Smooth muscle cell (in vitro differentiated cells): ENCODE data around the gene SPINT3. TPM values are rescaled to one million over a fixed set of nuclear protein-coding genes. Genes with fewer than 3 reads are reported as not detected.

Experiments
- DNase-seq: peaks from one replicate; lab custom pipeline; 2025; ENCODE audit not compliant: unreplicated experiment; lab: John Stamatoyannopoulos, UW
- H2AFZ ChIP-seq: fragments of 200-600 bp; sonication (generic); 2 replicates; pipeline ENCODE4 v1.6.0; 2016; ENCODE audit warnings: antibody characterized with exemption, low read depth, mild to moderate bottlenecking
- H3F3A ChIP-seq: fragments of 200-600 bp; sonication (generic); 2 replicates; pipeline ENCODE4 v1.6.0; 2017; ENCODE audit warnings: antibody characterized with exemption, low read depth
- H3K27ac ChIP-seq: fragments of 200-600 bp; sonication (generic); 2 replicates; pipeline ENCODE4 v1.5.1; 2016; ENCODE audit warnings: low read depth, mild to moderate bottlenecking
- H3K27me3 ChIP-seq: fragments of 200-600 bp; sonication (generic); 2 replicates; pipeline ENCODE4 v1.6.1; 2016; ENCODE audit warnings: low read depth, mild to moderate bottlenecking
- H3K36me3 ChIP-seq: fragments of 200-600 bp; sonication (generic); 2 replicates; pipeline ENCODE4 v1.5.1; 2016; ENCODE audit warnings: low read depth
- H3K4me1 ChIP-seq: fragments of 200-600 bp; sonication (generic); 2 replicates; pipeline ENCODE4 v1.5.1; 2016; ENCODE audit warnings: low read depth
- H3K4me2 ChIP-seq: fragments of 200-600 bp; sonication (generic); 2 replicates; pipeline ENCODE4 v1.6.0; 2016; ENCODE audit warnings: mild to moderate bottlenecking
- H3K4me3 ChIP-seq: fragments of 200-600 bp; sonication (generic); 2 replicates; pipeline ENCODE4 v1.5.1; 2016; ENCODE audit warnings: mild to moderate bottlenecking
- H3K79me2 ChIP-seq: fragments of 200-600 bp; sonication (generic); 2 replicates; pipeline ENCODE4 v1.6.0; 2016; ENCODE audit warnings: low read depth, mild to moderate bottlenecking
- H3K9ac ChIP-seq: fragments of 200-600 bp; sonication (generic); 2 replicates; pipeline ENCODE4 v1.6.0; 2016; ENCODE audit warnings: low read depth
- H3K9me3 ChIP-seq: fragments of 200-600 bp; sonication (generic); replicated peaks from 2 replicates; pipeline ENCODE4 v1.5.1; 2016; ENCODE audit warnings: low read depth
- H4K20me1 ChIP-seq: fragments of 200-600 bp; sonication (generic); 2 replicates; pipeline ENCODE4 v1.6.0; 2016; ENCODE audit warnings: low read depth
- CTCF ChIP-seq: fragments of 200-600 bp; sonication (generic); IDR thresholded peaks from 2 replicates; pipeline ENCODE4 v1.5.1; 2017; ENCODE audit warnings: borderline replicate concordance, mild to moderate bottlenecking, antibody characterized with exemption; ENCODE audit not compliant: insufficient read depth, poor library complexity, severe bottlenecking
- WGBS: methylation state at CpG from one replicate; pipeline ENCODE4 v1.1.7; 2016; ENCODE audit warnings: low lambda C conversion rate; 5-methylcytosine and 5-hydroxymethylcytosine counted together
- polyA plus RNA-seq: library from polyadenylated mRNA; unstranded; fragments of >200 nt; fragmentation: Nextera tagmentation; extraction: Ambion mirVana; gene quantifications from 2 replicates; pipeline ENCODE4 v1.2.1, GENCODE V29; 2016
- total RNA-seq: library from RNA; depleted of rRNA; stranded (reverse); fragments of >200 nt; gene quantifications from 2 replicates; pipeline ENCODE4 v1.2.3, GENCODE V29; 2014

SPINT3 gene
- total and polyA plus RNA-seq, 2 experiments from 2014 or later = not detected

GRCh38 chr20:45467861-45468260, 47.6 kb downstream of the SPINT3 start:
- no peak overlapping the region for H3K4me2 ChIP-seq
- peaks cover 40% of the 10 kb centered on the region for H3K27me3 ChIP-seq
- H3K9me3 ChIP-seq = no peaks in the 10 kb centered on the region
- H3K4me3 ChIP-seq = no peak overlapping the region
- WGBS = 69% methylated on average over 3 of the region's 3 CpGs
- no peak overlapping the region for H3K9ac ChIP-seq
- no peak for DNase-seq
- peaks cover 10% of the 10 kb centered on the region for H3K4me1 ChIP-seq
- no peak overlapping the region for H2AFZ ChIP-seq
- H3F3A ChIP-seq = no peaks in the 10 kb centered on the region
- TF ChIP-seq CTCF = no peak
- H3K79me2 ChIP-seq = no peaks in the 10 kb centered on the region
- no peaks in the 10 kb centered on the region for H3K36me3 ChIP-seq
- H3K27ac ChIP-seq = no peak overlapping the region
- no peaks in the 10 kb centered on the region for H4K20me1 ChIP-seq

GRCh38 chr20:45467172-45467571, 48.2 kb downstream of the SPINT3 start:
- no peaks in the 10 kb centered on the region for H3K36me3 ChIP-seq
- DNase-seq = no peak
- H3K9me3 ChIP-seq = no peaks in the 10 kb centered on the region
- whole genome bisulfite sequencing = 89% methylated on average over 5 of the region's 6 CpGs
- peaks cover 40% of the 10 kb centered on the region for H3K27me3 ChIP-seq
- TF ChIP-seq CTCF = no peak
- no peaks in the 10 kb centered on the region for H4K20me1 ChIP-seq
- H3K9ac ChIP-seq = no peak overlapping the region
- H3F3A ChIP-seq = no peaks in the 10 kb centered on the region
- no peak overlapping the region for H3K4me3 ChIP-seq
- H3K27ac ChIP-seq = no peak overlapping the region
- H3K79me2 ChIP-seq = no peaks in the 10 kb centered on the region
- no peak overlapping the region for H2AFZ ChIP-seq
- no peak overlapping the region for H3K4me2 ChIP-seq
- H3K4me1 ChIP-seq = peaks cover 10% of the 10 kb centered on the region

GRCh38 chr20:45465491-45466266, 49.7 kb downstream of the SPINT3 start:
- Histone ChIP-seq H3K4me1 (peaks cover 6% of the 10 kb centered on the region), H3K4me3 (no peak overlapping the region), H3K27me3 (peaks cover 40% of the 10 kb centered on the region), H3K9me3 (no peaks in the 10 kb centered on the region), H3K9ac (no peak overlapping the region), H3K4me2 (no peak overlapping the region), H4K20me1 (no peaks in the 10 kb centered on the region), H3F3A (no peaks in the 10 kb centered on the region), H3K36me3 (no peaks in the 10 kb centered on the region), H3K27ac (no peak overlapping the region), H2AFZ (no peak overlapping the region), H3K79me2 (no peaks in the 10 kb centered on the region)
- 84% methylated on average over 1 of the region's 1 CpG for WGBS
- no peak for DNase-seq
- TF ChIP-seq CTCF = no peak

GRCh38 chr20:45463709-45464108, 51.7 kb downstream of the SPINT3 start:
- DNase-seq = no peak
- no peak overlapping the region for H2AFZ ChIP-seq
- H3K36me3 ChIP-seq = no peaks in the 10 kb centered on the region
- no peak overlapping the region for H3K4me3 ChIP-seq
- TF ChIP-seq CTCF = no peak
- no peak overlapping the region for H3K27ac ChIP-seq
- H3K4me2 ChIP-seq = no peak overlapping the region
- H3F3A ChIP-seq = no peaks in the 10 kb centered on the region
- no peaks in the 10 kb centered on the region for H3K9me3 ChIP-seq
- peaks cover 24% of the 10 kb centered on the region for H3K27me3 ChIP-seq
- H3K9ac ChIP-seq = no peak overlapping the region
- no peaks in the 10 kb centered on the region for H3K4me1 ChIP-seq
- no peaks in the 10 kb centered on the region for H3K79me2 ChIP-seq
- WGBS = 72% methylated on average over 4 of the region's 4 CpGs
- no peaks in the 10 kb centered on the region for H4K20me1 ChIP-seq
